Esophagus muscularis mucosa (tissue), 4 donors: ENCODE results near the gene SMIM14. TPM values are rescaled to one million over a fixed set of nuclear protein-coding genes. Genes with fewer than 3 reads are reported as not detected.
"Not testable (repeated sequence)": the region's sequence is repeated elsewhere in the genome, so short reads cannot be mapped to it uniquely, and the experiment has no call there.

Experiments used
- DNase-seq: peaks from one replicate; pipeline ENCODE4 v3.0.0-alpha.2; 2017; ENCODE audit errors: extremely low spot score
- H3K27ac ChIP-seq, 4 donors: fragments of 200-600 bp; sonication (generic); replicated peaks in 1 of 4; 1 replicate in 3 of 4; 2 replicates in 1 of 4; pipeline ENCODE4 v1.5.1; 2016 to 2019; ENCODE audit warnings: mild to moderate bottlenecking in 1 of 4
- H3K27me3 ChIP-seq, 4 donors: fragments of 200-600 bp; sonication (generic); one replicate each; pipeline versions ENCODE4 v1.5.1 to v1.6.0; 2016 to 2019
- H3K36me3 ChIP-seq, 4 donors: fragments of 200-600 bp; sonication (generic); one replicate each; pipeline ENCODE4 v1.5.1; 2016 to 2019
- H3K4me1 ChIP-seq, 4 donors: fragments of 200-600 bp; sonication (generic); one replicate each; pipeline ENCODE4 v1.5.1; 2016 to 2019
- H3K4me3 ChIP-seq, 4 donors: fragments of 200-600 bp; sonication (generic); 1 replicate in 2 of 4; 2 replicates in 2 of 4; pipeline ENCODE4 v1.5.1; 2016 to 2019; ENCODE audit warnings: mild to moderate bottlenecking in 4 of 4, moderate library complexity in 1 of 4
- H3K9me3 ChIP-seq, 4 donors: fragments of 200-600 bp; sonication (generic); 1 replicate in 3 of 4; 2 replicates in 1 of 4; pipeline ENCODE4 v1.5.1; 2016 to 2019
- CTCF ChIP-seq, 3 experiments: fragments of 200-600 bp in 2 of 3; fragments of 450-650 bp in 1 of 3; sonication (generic) in 2 of 3; IDR thresholded peaks; one replicate each; pipeline ENCODE4 v1.5.1; 2017 to 2019; ENCODE audit warnings: antibody characterized with exemption in 3 of 3, mild to moderate bottlenecking in 2 of 3, moderate library complexity in 1 of 3
- EP300 ChIP-seq: sonication (generic); formaldehyde crosslinking; IDR thresholded peaks from one replicate; pipeline ENCODE4 v1.6.1; 2017; ENCODE audit warnings: antibody characterized with exemption
- POLR2A ChIP-seq: fragments of 450-650 bp; IDR thresholded peaks from one replicate; pipeline ENCODE4 v1.6.1; 2017; ENCODE audit warnings: antibody characterized with exemption, moderate library complexity, mild to moderate bottlenecking, low read depth
- POLR2AphosphoS5 ChIP-seq, 2 donors: sonication (generic); formaldehyde crosslinking; IDR thresholded peaks; one replicate each; pipeline ENCODE4 v1.6.1; 2017; ENCODE audit warnings: antibody characterized with exemption in 2 of 2
- WGBS: methylation state at CpG from one replicate; pipeline ENCODE4 v1.1.5; 2018; 5-methylcytosine and 5-hydroxymethylcytosine counted together
- intact Hi-C: fragments of 100-400 bp; cut with DNase I; formaldehyde crosslinking; loops from one replicate; pipeline ENCODE4 v1.15.1; 2023
- total RNA-seq, 4 donors: library from RNA; depleted of rRNA; stranded (reverse); fragments of >200 nt; gene quantifications; one replicate each; pipeline versions ENCODE4 v1.1.0 to v1.2.1, GENCODE V29; 2016

The SMIM14 gene
- total RNA-seq, 4 donors from 2014 or later, result 27.3 to 39.0 (median 29.6) TPM

- no peak for DNase-seq
- Histone ChIP-seq H3K27me3 (no peaks in the 10 kb centered on the region), H3K9me3 (no peaks in the 10 kb centered on the region), H3K4me1 (peaks cover 0 to 7% (median 2%) of the 10 kb centered on the region in 4 donors), H3K27ac (no peak overlapping the region), H3K36me3 (peaks cover 6 to 49% (median 27%) of the 10 kb centered on the region in 4 donors), H3K4me3 (no peak overlapping the region)
- WGBS, result 93% methylated on average over 6 of the region's 6 CpGs
- intact Hi-C loops, result no loop called here
- no peak for TF ChIP-seq POLR2A
- no peak for TF ChIP-seq POLR2AphosphoS5 (IDR thresholded peaks at IDR 0.05)
- TF ChIP-seq EP300, result no peak
- TF ChIP-seq CTCF (IDR thresholded peaks at IDR 0.05), result no peak
Measured at GRCh38 chr4:39518484-39518883, 120.2 kb downstream of the SMIM14 start.

GRCh38 chr4:39516407-39516966, 122.2 kb downstream of the SMIM14 start:
- 97% methylated on average over 2 of the region's 2 CpGs for WGBS
- Histone ChIP-seq H3K4me1 (no peaks in the 10 kb centered on the region), H3K27me3 (no peaks in the 10 kb centered on the region), H3K36me3 (peaks cover 6 to 69% (median 39%) of the 10 kb centered on the region in 4 donors), H3K9me3 (no peaks in the 10 kb centered on the region), H3K27ac (no peak overlapping the region), H3K4me3 (no peak overlapping the region)
- intact Hi-C loops, result no loop called here
- no peak for DNase-seq
- TF ChIP-seq POLR2A (no peak), CTCF (IDR thresholded peaks at IDR 0.05) (no peak), EP300 (no peak), POLR2AphosphoS5 (IDR thresholded peaks at IDR 0.05) (no peak)

GRCh38 chr4:39515669-39516401, 122.8 kb downstream of the SMIM14 start:
- DNase-seq, intact Hi-C loops, H3K4me1 ChIP-seq, H3K4me3 ChIP-seq, H3K27me3 ChIP-seq, H3K27ac ChIP-seq, H3K9me3 ChIP-seq: not testable (repeated sequence)
- 98% methylated on average over 14 of the region's 14 CpGs for WGBS
- H3K36me3 ChIP-seq, result peaks cover 8 to 75% (median 43%) of the 10 kb centered on the region in 4 donors

- no peaks in the 10 kb centered on the region for H3K4me1 ChIP-seq
- no peak for DNase-seq
- WGBS, result 94% methylated on average over 4 of the region's 4 CpGs
- H3K4me3 ChIP-seq, result no peak overlapping the region
- intact Hi-C loops, result no loop called here
- no peaks in the 10 kb centered on the region for H3K9me3 ChIP-seq
- peaks cover 17 to 80% (median 51%) of the 10 kb centered on the region in 4 donors for H3K36me3 ChIP-seq
- no peak overlapping the region for H3K27ac ChIP-seq
- no peaks in the 10 kb centered on the region for H3K27me3 ChIP-seq
- TF ChIP-seq POLR2A (no peak), POLR2AphosphoS5 (IDR thresholded peaks at IDR 0.05) (no peak), EP300 (no peak), CTCF (IDR thresholded peaks at IDR 0.05) (no peak)
Measured at GRCh38 chr4:39514888-39515401, 123.7 kb downstream of the SMIM14 start.

GRCh38 chr4:39514266-39514665, 124.4 kb downstream of the SMIM14 start:
- H3K36me3 ChIP-seq, result peaks cover 23 to 80% (median 55%) of the 10 kb centered on the region in 4 donors
- DNase-seq, H3K9me3 ChIP-seq, H3K4me1 ChIP-seq, H3K4me3 ChIP-seq, H3K27ac ChIP-seq, intact Hi-C loops, H3K27me3 ChIP-seq: not testable (repeated sequence)
- 100% methylated on average over 1 of the region's 1 CpG for WGBS
